HG03045 (cell line): ENCODE data around the gene ADAM33.

Experiments
- ATAC-seq: cut with Tn5 transposase; IDR thresholded peaks from one replicate; pipeline ENCODE4 v1.9.1; 2021; ENCODE audit warnings: mild to moderate bottlenecking, moderate library complexity; ENCODE audit not compliant: unreplicated experiment

Gene ADAM33

GRCh38 chr20:3669710-3670367, 12.0 kb downstream of the ADAM33 start:
- ATAC-seq = no peak

GRCh38 chr20:3667434-3668037, 14.3 kb downstream of the ADAM33 start:
- no peak for ATAC-seq

- no peak for ATAC-seq
Measured at GRCh38 chr20:3663858-3664257, 18.0 kb downstream of the ADAM33 start.

GRCh38 chr20:3663031-3663701, 18.6 kb downstream of the ADAM33 start, which contains the start of gene GFRA4:
GFRA4 (minus strand) TSS chr20:3663399; CDS start chr20:3663399, 0 bp downstream.
- no peak for ATAC-seq

- ATAC-seq = no peak
Measured at GRCh38 chr20:3661814-3662665, 19.8 kb downstream of the ADAM33 start.

GRCh38 chr20:3661060-3661813, 20.6 kb downstream of the ADAM33 start:
- ATAC-seq = no peak

GRCh38 chr20:3660262-3661059, 21.3 kb downstream of the ADAM33 start:
- ATAC-seq = no peak

GRCh38 chr20:3659492-3660261, 22.1 kb downstream of the ADAM33 start:
- no peak for ATAC-seq

- ATAC-seq = peak; percentile 83
Measured at GRCh38 chr20:3658716-3659491, 22.9 kb downstream of the ADAM33 start.

GRCh38 chr20:3658019-3658715, 23.6 kb downstream of the ADAM33 start:
- no peak for ATAC-seq

- no peak for ATAC-seq
Measured at GRCh38 chr20:3655131-3655405, 26.7 kb downstream of the ADAM33 start.

- no peak for ATAC-seq
Measured at GRCh38 chr20:3654326-3655130, 27.3 kb downstream of the ADAM33 start.

- no peak for ATAC-seq
Measured at GRCh38 chr20:3653921-3654320, 27.9 kb downstream of the ADAM33 start.

GRCh38 chr20:3652676-3653596, 28.9 kb downstream of the ADAM33 start:
- ATAC-seq = no peak

GRCh38 chr20:3652221-3652620, 29.6 kb downstream of the ADAM33 start:
- ATAC-seq = no peak
